ENCODE measurements around the gene RIMKLB. TPM values are rescaled to one million over a fixed set of nuclear protein-coding genes. Genes with fewer than 3 reads are reported as not detected.

Gene RIMKLB
- total RNA-seq, 1 experiment from 2014 or later: 34.4 TPM

GRCh38 chr12:8658346-8658745 lies 39.4 kb upstream of the RIMKLB start:
- Mint-ChIP-seq H3K4me3 (ENCODE audit: unreplicated experiment) (no peak overlapping the region), H3K4me1 (ENCODE audit: insufficient read depth, unreplicated experiment) (no peaks in the 10 kb centered on the region), H3K27me3 (ENCODE audit: insufficient read depth, unreplicated experiment) (no peaks in the 10 kb centered on the region), H3K36me3 (ENCODE audit: insufficient read depth, unreplicated experiment) (no peaks in the 10 kb centered on the region), H3K9me3 (ENCODE audit: unreplicated experiment) (no peaks in the 10 kb centered on the region), H3K27ac (ENCODE audit: low read depth, unreplicated experiment) (no peak overlapping the region)
- no TSS peak for BruUV-seq (replicated peaks)
- ChIA-PET POLR2A (interaction anchor here (1.4 kb wide), 1 partner anchor 291 kb away, joined by 3 read pairs; the partner anchor contains the start of gene M6PR), CTCF (interaction anchor here (0.7 to 5.1 kb wide), 21 partner anchors 8 to 661 kb away, joined by 3 to 70 read pairs (median 6); no protein-coding TSS in a partner anchor)
- no peak for DNase-seq (ENCODE audit: unreplicated experiment)
- intact Hi-C loops (cut with micrococcal nuclease): no loop called here
- no peak for TF ChIP-seq CTCF (IDR thresholded peaks at IDR 0.05; ENCODE audit: unreplicated experiment)

GRCh38 chr12:8661016-8661415 lies 36.8 kb upstream of the RIMKLB start:
- BruUV-seq (replicated peaks): no TSS peak
- H3K9me3 Mint-ChIP-seq (ENCODE audit: unreplicated experiment): no peaks in the 10 kb centered on the region
- no peaks in the 10 kb centered on the region for H3K27me3 Mint-ChIP-seq (ENCODE audit: insufficient read depth, unreplicated experiment)
- TF ChIP-seq CTCF (IDR thresholded peaks at IDR 0.05; ENCODE audit: unreplicated experiment): no peak
- no peaks in the 10 kb centered on the region for H3K36me3 Mint-ChIP-seq (ENCODE audit: insufficient read depth, unreplicated experiment)
- DNase-seq (ENCODE audit: unreplicated experiment): no peak
- H3K4me3 Mint-ChIP-seq (ENCODE audit: unreplicated experiment): no peak overlapping the region
- CTCF ChIA-PET: interaction anchor here (0.5 to 2.4 kb wide), 7 partner anchors 9 to 389 kb away, joined by 3 to 8 read pairs (median 5); no protein-coding TSS in a partner anchor
- POLR2A ChIA-PET: interaction anchor here (0.7 to 1.2 kb wide), 2 partner anchors 21 to 32 kb away, joined by 3 read pairs; no protein-coding TSS in a partner anchor
- intact Hi-C loops (cut with micrococcal nuclease): no loop called here
- H3K4me1 Mint-ChIP-seq (ENCODE audit: insufficient read depth, unreplicated experiment): peaks cover 5% of the 10 kb centered on the region
- no peak overlapping the region for H3K27ac Mint-ChIP-seq (ENCODE audit: low read depth, unreplicated experiment)

DNA sequence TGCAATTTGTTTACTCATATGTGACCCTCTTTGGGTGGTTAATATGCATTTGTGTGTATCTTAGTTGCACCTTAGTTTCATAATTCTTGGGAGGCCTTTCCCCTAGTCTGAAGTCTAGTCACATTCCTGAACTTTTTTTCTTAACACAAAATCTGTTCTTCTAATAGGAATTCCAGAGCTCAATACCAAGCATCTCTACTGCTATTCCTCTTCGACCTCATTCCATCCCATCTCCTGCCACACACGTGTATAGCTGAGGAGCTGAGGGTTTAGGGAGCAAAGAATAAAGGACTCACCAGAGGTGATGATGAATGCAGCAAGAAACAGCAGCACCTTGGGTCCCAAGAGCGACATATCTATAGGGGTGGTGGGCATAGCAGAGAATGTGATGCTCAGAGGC lies 36.0 kb upstream of the RIMKLB start:
- POLR2A ChIA-PET: interaction anchor here (1.2 kb wide), 1 partner anchor 32 kb away, joined by 3 read pairs; no protein-coding TSS in a partner anchor
- TF ChIP-seq CTCF (IDR thresholded peaks at IDR 0.05; ENCODE audit: unreplicated experiment): no peak
- no peaks in the 10 kb centered on the region for H3K9me3 Mint-ChIP-seq (ENCODE audit: unreplicated experiment)
- no peak overlapping the region for H3K27ac Mint-ChIP-seq (ENCODE audit: low read depth, unreplicated experiment)
- no peaks in the 10 kb centered on the region for H3K36me3 Mint-ChIP-seq (ENCODE audit: insufficient read depth, unreplicated experiment)
- no peak for DNase-seq (ENCODE audit: unreplicated experiment)
- intact Hi-C loops (cut with micrococcal nuclease): no loop called here
- CTCF ChIA-PET: interaction anchor here (0.5 to 2.4 kb wide), 9 partner anchors 19 to 711 kb away, joined by 3 to 7 read pairs (median 4); no protein-coding TSS in a partner anchor
- no peaks in the 10 kb centered on the region for H3K27me3 Mint-ChIP-seq (ENCODE audit: insufficient read depth, unreplicated experiment)
- no peak overlapping the region for H3K4me3 Mint-ChIP-seq (ENCODE audit: unreplicated experiment)
- H3K4me1 Mint-ChIP-seq (ENCODE audit: insufficient read depth, unreplicated experiment): peaks cover 5% of the 10 kb centered on the region
- no TSS peak for BruUV-seq (replicated peaks)

- Mint-ChIP-seq H3K9me3 (ENCODE audit: unreplicated experiment) (no peaks in the 10 kb centered on the region), H3K4me3 (ENCODE audit: unreplicated experiment) (no peak within 1 kb of the TSS), H3K27ac (ENCODE audit: low read depth, unreplicated experiment) (no peak within 1 kb of the TSS), H3K27me3 (ENCODE audit: insufficient read depth, unreplicated experiment) (no peaks in the 10 kb centered on the region), H3K4me1 (ENCODE audit: insufficient read depth, unreplicated experiment) (peaks cover 5% of the 10 kb centered on the region), H3K36me3 (ENCODE audit: insufficient read depth, unreplicated experiment) (no peaks in the 10 kb centered on the region)
- no peak for DNase-seq (ENCODE audit: unreplicated experiment)
- CTCF ChIA-PET: interaction anchor here (1.0 kb wide), 1 partner anchor 228 kb away, joined by 8 read pairs; no protein-coding TSS in a partner anchor
- no TSS peak for BruUV-seq (replicated peaks)
- POLR2A ChIA-PET: no interaction called here
- intact Hi-C loops (cut with micrococcal nuclease): no loop called here
- TF ChIP-seq CTCF (IDR thresholded peaks at IDR 0.05; ENCODE audit: unreplicated experiment): no peak
Observed at GRCh38 chr12:8662593-8662992, 35.2 kb upstream of the RIMKLB start, which contains the start of gene MFAP5. Gene MFAP5 (minus strand): TSS chr12:8662826. CDS start chr12:8662104, 722 bp downstream.

All from MCF 10A (cell line).